ENCODE measurements around the gene VWA8. TPM values are rescaled to one million over a fixed set of nuclear protein-coding genes. Genes with fewer than 3 reads are reported as not detected.

The VWA8 gene
- total and polyA plus RNA-seq, 7 donors = 3.0 to 37.5 (median 24.7) TPM

- no peaks in the 10 kb centered on the region for H3K27me3 ChIP-seq
- peaks cover 0 to 15% (median 0%) of the 10 kb centered on the region in 4 donors for H3K4me1 ChIP-seq
- no peak for DNase-seq
- TF ChIP-seq POLR2A (IDR thresholded peaks at IDR 0.05) (no peak), CTCF (IDR thresholded peaks at IDR 0.05) (no peak), POLR2AphosphoS5 (IDR thresholded peaks at IDR 0.05) (no peak), EP300 (IDR thresholded peaks at IDR 0.05) (no peak)
- 82 to 93% methylated on average over 1 of the region's 1 CpG for WGBS, 2 donors
- H3K36me3 ChIP-seq = no peaks in the 10 kb centered on the region
- H3K4me3 ChIP-seq = no peak overlapping the region
- intact Hi-C loops (cut with DNase I) = no loop called here
- H3K9me3 ChIP-seq = no peaks in the 10 kb centered on the region
- no peak overlapping the region for H3K27ac ChIP-seq
Measured at GRCh38 chr13:41713405-41713804, 247.5 kb downstream of the VWA8 start.

- H3K4me3 ChIP-seq = no peak overlapping the region
- intact Hi-C loops (cut with DNase I) = no loop called here
- H3K9me3 ChIP-seq = no peaks in the 10 kb centered on the region
- no peaks in the 10 kb centered on the region for H3K27me3 ChIP-seq
- TF ChIP-seq EP300 (IDR thresholded peaks at IDR 0.05) (no peak), CTCF (IDR thresholded peaks at IDR 0.05) (no peak), POLR2A (IDR thresholded peaks at IDR 0.05) (no peak), POLR2AphosphoS5 (IDR thresholded peaks at IDR 0.05) (no peak)
- H3K36me3 ChIP-seq = no peaks in the 10 kb centered on the region
- no peak overlapping the region for H3K27ac ChIP-seq
- peaks cover 0 to 39% (median 20%) of the 10 kb centered on the region in 4 donors for H3K4me1 ChIP-seq
- no peak for DNase-seq
- WGBS, 2 donors = 81 to 83% methylated on average over 2 of the region's 2 CpGs
Measured at GRCh38 chr13:41710771-41711170, 250.1 kb downstream of the VWA8 start.

GRCh38 chr13:41709511-41709910 lies 251.4 kb downstream of the VWA8 start:
- Histone ChIP-seq H3K36me3 (no peaks in the 10 kb centered on the region), H3K4me3 (no peak overlapping the region), H3K9me3 (no peaks in the 10 kb centered on the region), H3K27ac (peak overlapping the region in 2 of 4 donors; percentile 2 to 66), H3K4me1 (peaks cover 0 to 48% (median 21%) of the 10 kb centered on the region in 4 donors), H3K27me3 (no peaks in the 10 kb centered on the region)
- intact Hi-C loops (cut with DNase I) = loop anchor here (5.0 kb wide), 1 partner anchor 403 kb away; no protein-coding TSS in a partner anchor
- DNase-seq = no peak
- TF ChIP-seq CTCF (IDR thresholded peaks at IDR 0.05) = no peak
- TF ChIP-seq POLR2AphosphoS5 (IDR thresholded peaks at IDR 0.05) = no peak
- no peak for TF ChIP-seq POLR2A (IDR thresholded peaks at IDR 0.05)
- TF ChIP-seq EP300 (IDR thresholded peaks at IDR 0.05) = no peak

DNA sequence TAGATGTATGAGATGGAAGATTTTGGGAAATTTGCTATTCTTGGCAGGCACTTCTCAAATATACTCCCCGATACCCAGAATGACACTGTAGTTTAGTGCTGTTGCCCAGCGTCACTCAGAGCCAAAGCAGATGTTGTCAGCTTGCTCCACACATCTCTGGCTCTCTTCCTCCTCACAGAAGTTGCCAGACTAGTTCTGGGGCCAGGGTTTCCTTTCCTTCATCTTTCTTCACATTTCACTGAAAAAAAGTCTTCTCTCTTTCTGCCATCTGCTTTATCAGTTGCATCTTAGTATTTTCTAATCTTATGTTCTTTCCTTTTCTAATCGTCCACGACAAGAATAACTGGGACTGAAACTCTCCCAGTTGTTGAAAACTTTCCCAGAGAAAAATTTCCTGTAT lies 252.2 kb downstream of the VWA8 start:
- H3K9me3 ChIP-seq = no peaks in the 10 kb centered on the region
- no peaks in the 10 kb centered on the region for H3K36me3 ChIP-seq
- TF ChIP-seq POLR2AphosphoS5 (IDR thresholded peaks at IDR 0.05) (no peak), POLR2A (IDR thresholded peaks at IDR 0.05) (no peak), CTCF (IDR thresholded peaks at IDR 0.05) (no peak), EP300 (IDR thresholded peaks at IDR 0.05) (no peak)
- no peak overlapping the region for H3K4me3 ChIP-seq
- no peaks in the 10 kb centered on the region for H3K27me3 ChIP-seq
- intact Hi-C loops (cut with DNase I) = loop anchor here (5.0 kb wide), 1 partner anchor 404 kb away; no protein-coding TSS in a partner anchor
- peaks cover 0 to 48% (median 21%) of the 10 kb centered on the region in 4 donors for H3K4me1 ChIP-seq
- H3K27ac ChIP-seq = peak overlapping the region in 3 of 4 donors; percentile 2 to 66 (median 5)
- 78% methylated on average over 4 of the region's 4 CpGs for WGBS, 2 donors
- peak; percentile 55 for DNase-seq
